ENCODE data around the gene TNKS1BP1. TPM values are rescaled to one million over a fixed set of nuclear protein-coding genes. Genes with fewer than 3 reads are reported as not detected.

The TNKS1BP1 gene
- total RNA-seq, 1 experiment from 2014 or later = 127 TPM

DNA sequence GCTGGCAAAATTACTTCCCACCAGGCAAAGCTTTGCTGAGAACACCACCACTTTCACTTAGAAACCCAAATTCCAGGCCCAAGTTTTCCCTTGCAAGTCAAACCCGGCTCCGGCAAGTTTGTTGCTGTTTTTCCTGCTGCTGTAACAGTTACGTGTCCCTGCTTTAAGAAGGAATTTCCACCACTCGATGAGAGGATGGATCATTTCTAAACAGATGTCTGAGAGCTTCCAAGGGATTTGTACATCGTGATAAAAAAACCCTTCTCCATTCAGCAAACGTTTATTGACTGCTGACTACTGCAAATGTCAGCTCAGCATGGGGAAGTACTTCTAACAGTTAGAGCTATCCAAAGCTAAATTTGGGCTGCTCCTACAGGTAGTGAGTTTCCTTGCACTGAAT lies 33.1 kb upstream of the TNKS1BP1 start:
- no peak for ATAC-seq
- Mint-ChIP-seq H3K9me3 (no peaks in the 10 kb centered on the region), H3K4me3 (no peak overlapping the region), H3K4me1 (peaks cover 13% of the 10 kb centered on the region), H3K36me3 (no peaks in the 10 kb centered on the region), H3K27me3 (ENCODE audit: low read depth) (peaks cover 6% of the 10 kb centered on the region; the same call in 1 of the 2 replicates), H3K27ac (no peak overlapping the region)
- no peak for DNase-seq (ENCODE audit: low spot score)
- POLR2A ChIA-PET = no interaction called here
- TF ChIP-seq TP53 (CRISPR knock-in tag; IDR thresholded peaks at IDR 0.05) (no peak), MXD4 (CRISPR knock-in tag; IDR thresholded peaks at IDR 0.05; ENCODE audit: borderline replicate concordance) (no peak), GTF2I (CRISPR knock-in tag; conservative IDR thresholded peaks at IDR 0.05) (no peak), E2F4 (CRISPR knock-in tag; IDR thresholded peaks at IDR 0.05; ENCODE audit: borderline replicate concordance, low read depth) (no peak), ELF4 (CRISPR knock-in tag; IDR thresholded peaks at IDR 0.05; ENCODE audit: low read depth) (no peak), ZNF671 (CRISPR knock-in tag; IDR thresholded peaks at IDR 0.05) (no peak), HMGA2 (CRISPR knock-in tag; IDR thresholded peaks at IDR 0.05) (no peak), USF2 (CRISPR knock-in tag; IDR thresholded peaks at IDR 0.05) (no peak), NFYB (CRISPR knock-in tag; conservative IDR thresholded peaks at IDR 0.05; ENCODE audit: low read depth) (no peak)
- TF ChIP-seq, protein P1, sequence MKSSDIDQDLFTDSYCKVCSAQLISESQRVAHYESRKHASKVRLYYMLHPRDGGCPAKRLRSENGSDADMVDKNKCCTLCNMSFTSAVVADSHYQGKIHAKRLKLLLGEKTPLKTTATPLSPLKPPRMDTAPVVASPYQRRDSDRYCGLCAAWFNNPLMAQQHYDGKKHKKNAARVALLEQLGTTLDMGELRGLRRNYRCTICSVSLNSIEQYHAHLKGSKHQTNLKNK (CRISPR knock-in tag; IDR thresholded peaks at IDR 0.05) = no peak
- CTCF ChIA-PET = interaction anchor here (1.1 to 3.9 kb wide), 4 partner anchors 8 to 100 kb away, joined by 5 to 15 read pairs (median 9); no protein-coding TSS in a partner anchor

DNA sequence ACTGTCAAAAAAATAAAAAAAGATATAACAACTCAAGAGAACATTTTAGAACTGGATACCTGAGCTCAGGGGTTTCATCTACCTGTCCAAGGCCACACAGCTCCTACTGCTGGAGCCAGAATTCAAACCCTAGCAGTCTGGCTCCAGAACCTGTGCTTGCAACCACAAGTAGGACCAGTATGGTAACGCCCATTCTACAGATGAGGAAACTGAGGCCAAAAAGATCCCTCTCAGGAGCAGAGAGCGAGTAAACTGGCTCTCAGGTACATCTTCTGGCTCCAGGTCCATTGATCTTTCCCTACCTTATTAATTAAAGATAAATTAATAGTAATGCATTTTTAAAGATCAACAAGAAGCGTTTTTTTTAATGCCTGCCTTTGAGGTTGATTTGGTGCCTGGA lies 32.6 kb upstream of the TNKS1BP1 start:
- Mint-ChIP-seq H3K4me1 (peaks cover 13% of the 10 kb centered on the region), H3K27me3 (ENCODE audit: low read depth) (peaks cover 5% of the 10 kb centered on the region; the same call in 1 of the 2 replicates), H3K27ac (no peak overlapping the region), H3K36me3 (no peaks in the 10 kb centered on the region), H3K9me3 (no peaks in the 10 kb centered on the region), H3K4me3 (no peak overlapping the region)
- TF ChIP-seq USF2 (CRISPR knock-in tag; IDR thresholded peaks at IDR 0.05) (no peak), ZNF317 (CRISPR knock-in tag; IDR thresholded peaks at IDR 0.05; ENCODE audit: borderline replicate concordance, low read depth) (no peak), RELA (CRISPR knock-in tag; IDR thresholded peaks at IDR 0.05; ENCODE audit: borderline replicate concordance) (no peak)
- ATAC-seq (no peak), DNase-seq (ENCODE audit: low spot score) (no peak)
- POLR2A ChIA-PET = no interaction called here
- CTCF ChIA-PET = interaction anchor here (1.0 to 3.9 kb wide), 7 partner anchors 7 to 100 kb away, joined by 3 to 15 read pairs (median 5); no protein-coding TSS in a partner anchor

- CTCF ChIA-PET = interaction anchor here (0.6 to 1.8 kb wide), 4 partner anchors 11 to 252 kb away, joined by 3 to 14 read pairs (median 3); no protein-coding TSS in a partner anchor
- POLR2A ChIA-PET = no interaction called here
- no peak for ATAC-seq
- Mint-ChIP-seq H3K27me3 (ENCODE audit: low read depth) (peaks cover 3% of the 10 kb centered on the region; the same call in 1 of the 2 replicates), H3K9me3 (peaks cover 5% of the 10 kb centered on the region; the same call in 1 of the 2 replicates), H3K27ac (no peak overlapping the region), H3K36me3 (no peaks in the 10 kb centered on the region), H3K4me3 (no peak overlapping the region), H3K4me1 (peaks cover 13% of the 10 kb centered on the region)
- DNase-seq (ENCODE audit: low spot score) = no peak
- TF ChIP-seq HMGA2 (CRISPR knock-in tag; IDR thresholded peaks at IDR 0.05) = no peak
- TF ChIP-seq, protein P2, sequence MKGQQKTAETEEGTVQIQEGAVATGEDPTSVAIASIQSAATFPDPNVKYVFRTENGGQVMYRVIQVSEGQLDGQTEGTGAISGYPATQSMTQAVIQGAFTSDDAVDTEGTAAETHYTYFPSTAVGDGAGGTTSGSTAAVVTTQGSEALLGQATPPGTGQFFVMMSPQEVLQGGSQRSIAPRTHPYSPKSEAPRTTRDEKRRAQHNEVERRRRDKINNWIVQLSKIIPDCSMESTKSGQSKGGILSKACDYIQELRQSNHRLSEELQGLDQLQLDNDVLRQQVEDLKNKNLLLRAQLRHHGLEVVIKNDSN (CRISPR knock-in tag; IDR thresholded peaks at IDR 0.05) = no peak
- no peak for TF ChIP-seq E2F1 (CRISPR knock-in tag; IDR thresholded peaks at IDR 0.05)
- TF ChIP-seq ZNF423 (CRISPR knock-in tag; IDR thresholded peaks at IDR 0.05) = no peak
- TF ChIP-seq, protein P1 (CRISPR knock-in tag; IDR thresholded peaks at IDR 0.05) = no peak
- TF ChIP-seq IRF1 (CRISPR knock-in tag; IDR thresholded peaks at IDR 0.05) = no peak
- TF ChIP-seq, protein P3, sequence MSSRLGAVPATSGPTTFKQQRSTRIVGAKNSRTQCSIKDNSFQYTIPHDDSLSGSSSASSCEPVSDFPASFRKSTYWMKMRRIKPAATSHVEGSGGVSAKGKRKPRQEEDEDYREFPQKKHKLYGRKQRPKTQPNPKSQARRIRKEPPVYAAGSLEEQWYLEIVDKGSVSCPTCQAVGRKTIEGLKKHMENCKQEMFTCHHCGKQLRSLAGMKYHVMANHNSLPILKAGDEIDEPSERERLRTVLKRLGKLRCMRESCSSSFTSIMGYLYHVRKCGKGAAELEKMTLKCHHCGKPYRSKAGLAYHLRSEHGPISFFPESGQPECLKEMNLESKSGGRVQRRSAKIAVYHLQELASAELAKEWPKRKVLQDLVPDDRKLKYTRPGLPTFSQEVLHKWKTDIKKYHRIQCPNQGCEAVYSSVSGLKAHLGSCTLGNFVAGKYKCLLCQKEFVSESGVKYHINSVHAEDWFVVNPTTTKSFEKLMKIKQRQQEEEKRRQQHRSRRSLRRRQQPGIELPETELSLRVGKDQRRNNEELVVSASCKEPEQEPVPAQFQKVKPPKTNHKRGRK (CRISPR knock-in tag; IDR thresholded peaks at IDR 0.05; ENCODE audit: borderline replicate concordance) = no peak
- TF ChIP-seq TCF7 (CRISPR knock-in tag; IDR thresholded peaks at IDR 0.05; ENCODE audit: low read depth) = no peak
These were observed 31.5 kb upstream of the TNKS1BP1 start for GRCh38 chr11:57356268-57356667.

Measured in WTC11 (cell line).